ENCODE data around the gene SEC14L2. TPM values are rescaled to one million over a fixed set of nuclear protein-coding genes. Genes with fewer than 3 reads are reported as not detected.

Gene SEC14L2
- polyA plus RNA-seq, 3 donors from 2014 or later = 0.23 to 1.6 TPM; not detected in 1

DNA sequence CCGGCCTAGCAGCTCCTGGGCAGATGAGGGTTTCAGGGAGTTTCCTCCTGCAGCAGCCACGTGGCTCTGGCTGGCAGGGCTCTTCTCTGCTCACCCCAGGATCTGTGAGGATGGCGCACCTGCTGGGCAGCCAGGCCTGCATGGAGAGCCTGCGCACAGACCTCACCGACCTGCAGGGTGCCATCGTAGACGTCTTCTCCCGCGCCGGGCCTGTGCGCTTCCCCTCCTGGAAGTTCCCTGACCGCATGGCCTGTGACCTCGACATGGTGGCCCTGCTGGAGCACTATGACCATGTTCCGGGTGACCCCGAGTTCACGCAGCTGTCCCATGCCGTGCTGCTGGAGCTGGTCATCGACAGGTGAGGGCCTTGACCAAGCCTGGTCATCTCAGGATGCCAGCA, 30.9 kb upstream of the SEC14L2 start:
- DNase-seq = no peak
- no peak overlapping the region for H3K4me3 Mint-ChIP-seq
- H3K36me3 Mint-ChIP-seq = peaks cover 0 to 9% (median 3%) of the 10 kb centered on the region in 3 donors
- H3K27me3 Mint-ChIP-seq (ENCODE audit: low read depth in 3 of 3) = peaks cover 0 to 1% (median 0%) of the 10 kb centered on the region in 3 donors
- H3K27ac Mint-ChIP-seq = no peak overlapping the region
- no peaks in the 10 kb centered on the region for H3K4me1 Mint-ChIP-seq
- no peaks in the 10 kb centered on the region for H3K9me3 Mint-ChIP-seq

DNA sequence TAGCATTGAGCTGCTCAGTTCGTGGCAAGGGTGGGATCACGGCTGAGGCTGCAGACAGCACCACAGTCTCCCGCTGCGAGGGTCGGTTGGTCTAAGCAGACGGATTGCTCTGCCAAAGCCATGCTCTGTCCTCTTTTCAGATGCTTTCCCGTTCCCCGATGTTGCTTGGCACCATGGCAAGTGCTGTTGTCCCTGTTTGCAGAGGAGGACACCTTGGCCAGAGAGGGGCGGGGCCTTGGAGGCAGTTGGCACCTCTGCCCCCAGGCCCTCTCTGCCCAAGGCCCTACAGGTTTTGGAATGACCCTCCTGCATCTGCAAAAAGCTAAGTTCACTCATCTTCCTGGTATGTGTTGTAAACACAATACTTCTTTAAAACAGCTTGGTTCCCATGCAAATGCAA, 28.4 kb upstream of the SEC14L2 start:
- no peak overlapping the region for H3K27ac Mint-ChIP-seq
- peaks cover 0 to 9% (median 3%) of the 10 kb centered on the region in 3 donors for H3K36me3 Mint-ChIP-seq
- no peaks in the 10 kb centered on the region for H3K4me1 Mint-ChIP-seq
- no peak overlapping the region for H3K4me3 Mint-ChIP-seq
- DNase-seq = no peak
- peaks cover 0 to 5% (median 0%) of the 10 kb centered on the region in 3 donors for H3K27me3 Mint-ChIP-seq (ENCODE audit: low read depth in 3 of 3)
- no peaks in the 10 kb centered on the region for H3K9me3 Mint-ChIP-seq

- Mint-ChIP-seq H3K4me3 (no peak overlapping the region), H3K4me1 (no peaks in the 10 kb centered on the region)
These were observed 26.1 kb upstream of the SEC14L2 start for GRCh38 chr22:30370641-30371230.

DNA sequence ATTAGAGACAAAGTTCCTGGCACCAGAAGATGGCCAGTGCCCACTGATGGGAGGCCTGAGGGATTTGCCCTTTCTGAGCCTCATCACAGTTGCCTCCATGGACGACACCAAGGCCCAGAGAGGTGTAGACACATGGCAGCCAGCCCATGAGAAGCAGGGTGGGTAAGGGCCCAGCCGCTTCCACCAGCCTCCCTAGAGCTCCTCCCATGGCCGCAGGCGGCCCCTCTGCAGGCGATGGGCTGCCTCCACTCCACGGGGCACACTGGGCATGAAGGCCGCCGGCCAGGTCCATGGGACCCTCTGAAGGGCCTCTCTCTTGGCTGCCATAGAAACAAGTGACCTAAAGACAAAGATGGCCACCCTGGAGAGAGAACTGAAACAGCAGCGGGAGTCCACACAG, 25.5 kb upstream of the SEC14L2 start:
- Mint-ChIP-seq H3K4me1 (no peaks in the 10 kb centered on the region), H3K9me3 (no peaks in the 10 kb centered on the region), H3K4me3 (no peak overlapping the region), H3K27me3 (ENCODE audit: low read depth in 3 of 3) (peaks cover 0 to 7% (median 0%) of the 10 kb centered on the region in 3 donors), H3K27ac (no peak overlapping the region), H3K36me3 (peaks cover 0 to 6% (median 2%) of the 10 kb centered on the region in 3 donors)
- no peak for DNase-seq

More at GRCh38 chr22:30370641-30371230, 26.1 kb upstream of the SEC14L2 start:
- Mint-ChIP-seq H3K9me3 (no peaks in the 10 kb centered on the region), H3K27me3 (ENCODE audit: low read depth in 3 of 3) (peaks cover 0 to 7% (median 0%) of the 10 kb centered on the region in 3 donors), H3K27ac (no peak overlapping the region), H3K36me3 (peaks cover 0 to 6% (median 3%) of the 10 kb centered on the region in 3 donors)
- DNase-seq = no peak

DNA sequence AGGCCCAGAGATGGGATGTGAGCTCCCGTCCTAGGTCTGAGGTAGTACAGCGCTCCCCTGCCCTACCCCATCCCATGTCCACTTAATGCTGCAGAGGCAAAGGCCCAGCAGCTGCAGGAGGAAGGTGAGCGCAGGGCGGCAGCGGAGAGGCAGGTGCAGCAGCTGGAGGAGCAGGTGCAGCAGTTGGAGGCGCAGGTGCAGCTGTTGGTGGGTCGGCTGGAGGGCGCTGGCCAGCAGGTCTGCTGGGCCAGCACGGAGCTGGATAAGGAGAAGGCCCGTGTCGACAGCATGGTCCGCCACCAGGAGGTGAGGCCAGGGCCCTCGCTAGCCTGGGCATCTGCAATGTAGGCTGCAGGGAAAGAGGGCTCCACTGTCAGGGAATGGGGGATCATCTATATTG, 24.8 kb upstream of the SEC14L2 start:
- H3K36me3 Mint-ChIP-seq = peaks cover 0 to 6% (median 0%) of the 10 kb centered on the region in 3 donors
- peaks cover 0 to 7% (median 0%) of the 10 kb centered on the region in 3 donors for H3K27me3 Mint-ChIP-seq (ENCODE audit: low read depth in 3 of 3)
- no peak overlapping the region for H3K4me3 Mint-ChIP-seq
- H3K27ac Mint-ChIP-seq = no peak overlapping the region
- no peaks in the 10 kb centered on the region for H3K9me3 Mint-ChIP-seq
- no peak for DNase-seq
- H3K4me1 Mint-ChIP-seq = no peaks in the 10 kb centered on the region

- no peak for DNase-seq
- Mint-ChIP-seq H3K36me3 (peaks cover 0 to 7% (median 0%) of the 10 kb centered on the region in 3 donors), H3K9me3 (no peaks in the 10 kb centered on the region), H3K4me1 (no peaks in the 10 kb centered on the region), H3K27me3 (ENCODE audit: low read depth in 3 of 3) (peaks cover 0 to 7% (median 2%) of the 10 kb centered on the region in 3 donors), H3K27ac (no peak overlapping the region), H3K4me3 (no peak overlapping the region)
These were observed 23.9 kb upstream of the SEC14L2 start for GRCh38 chr22:30372915-30373314.

- H3K27ac Mint-ChIP-seq = no peak overlapping the region
- peaks cover 0 to 4% (median 0%) of the 10 kb centered on the region in 3 donors for H3K36me3 Mint-ChIP-seq
- peaks cover 0 to 7% (median 2%) of the 10 kb centered on the region in 3 donors for H3K27me3 Mint-ChIP-seq (ENCODE audit: low read depth in 3 of 3)
- no peaks in the 10 kb centered on the region for H3K9me3 Mint-ChIP-seq
- H3K4me3 Mint-ChIP-seq = no peak overlapping the region
- DNase-seq = no peak
- H3K4me1 Mint-ChIP-seq = no peaks in the 10 kb centered on the region
These were observed 23.2 kb upstream of the SEC14L2 start for GRCh38 chr22:30373331-30374325.

DNA sequence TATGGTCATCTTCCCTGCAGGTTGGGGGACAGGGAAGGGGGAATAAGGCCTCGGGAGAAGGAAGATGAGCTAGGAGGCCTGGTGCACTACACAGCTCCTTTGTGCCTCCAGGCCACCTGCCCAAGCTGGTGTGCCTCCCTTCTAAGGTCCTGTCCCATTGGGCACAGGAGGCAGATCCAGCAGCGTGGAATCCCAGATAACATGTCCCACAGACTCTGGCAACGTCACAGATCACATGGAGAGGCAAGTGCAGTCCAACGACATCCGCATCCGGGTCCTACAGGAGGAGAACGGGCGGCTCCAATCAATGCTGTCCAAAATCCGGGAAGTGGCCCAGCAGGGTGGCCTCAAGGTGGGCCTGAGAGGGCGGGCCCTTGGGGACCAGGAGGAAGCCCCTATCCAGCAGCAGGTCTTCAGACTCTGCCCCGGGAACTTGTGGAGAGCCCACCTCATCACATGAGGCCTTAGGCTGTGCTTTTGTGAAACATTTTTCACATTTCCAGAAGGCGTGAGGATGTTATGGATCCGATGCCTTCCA, 21.4 kb upstream of the SEC14L2 start:
- no peaks in the 10 kb centered on the region for H3K9me3 Mint-ChIP-seq
- peaks cover 0 to 4% (median 0%) of the 10 kb centered on the region in 3 donors for H3K36me3 Mint-ChIP-seq
- no peak for DNase-seq
- H3K27ac Mint-ChIP-seq = no peak overlapping the region
- H3K27me3 Mint-ChIP-seq (ENCODE audit: low read depth in 3 of 3) = peaks cover 0 to 7% (median 2%) of the 10 kb centered on the region in 3 donors
- no peaks in the 10 kb centered on the region for H3K4me1 Mint-ChIP-seq
- no peak overlapping the region for H3K4me3 Mint-ChIP-seq

- Mint-ChIP-seq H3K27me3 (ENCODE audit: low read depth in 3 of 3) (peaks cover 2 to 4% (median 2%) of the 10 kb centered on the region in 3 donors), H3K36me3 (peaks cover 0 to 7% (median 0%) of the 10 kb centered on the region in 3 donors), H3K4me3 (no peak overlapping the region), H3K27ac (no peak overlapping the region), H3K9me3 (no peaks in the 10 kb centered on the region), H3K4me1 (no peaks in the 10 kb centered on the region)
- no peak for DNase-seq
These were observed 16.8 kb upstream of the SEC14L2 start for GRCh38 chr22:30380011-30380410.

DNA sequence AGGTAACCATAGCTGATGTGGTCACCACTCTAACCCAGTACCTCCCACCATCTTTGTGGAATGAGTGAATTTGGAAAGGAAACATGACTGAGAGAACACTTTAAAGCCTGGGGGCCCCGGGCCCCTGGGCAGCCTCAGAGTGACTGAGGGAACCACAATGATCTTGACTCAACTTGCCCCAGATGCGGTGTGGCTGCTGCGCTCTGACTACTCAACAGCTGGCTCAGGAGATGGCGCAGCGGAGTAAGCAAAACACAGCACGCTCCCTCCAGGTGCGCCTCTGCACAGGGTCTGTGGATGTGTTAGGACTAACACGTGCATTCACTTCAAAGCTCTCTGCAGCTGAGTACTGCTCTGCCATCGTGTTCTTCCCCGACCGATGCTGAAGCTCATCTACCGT, 15.6 kb upstream of the SEC14L2 start:
- Mint-ChIP-seq H3K4me3 (no peak overlapping the region), H3K27ac (no peak overlapping the region), H3K27me3 (ENCODE audit: low read depth in 3 of 3) (peaks cover 2% of the 10 kb centered on the region in 3 donors), H3K36me3 (peaks cover 0 to 7% (median 0%) of the 10 kb centered on the region in 3 donors), H3K9me3 (no peaks in the 10 kb centered on the region), H3K4me1 (peaks cover 0 to 1% of the 10 kb centered on the region in 2 donors)
- no peak for DNase-seq

DNA sequence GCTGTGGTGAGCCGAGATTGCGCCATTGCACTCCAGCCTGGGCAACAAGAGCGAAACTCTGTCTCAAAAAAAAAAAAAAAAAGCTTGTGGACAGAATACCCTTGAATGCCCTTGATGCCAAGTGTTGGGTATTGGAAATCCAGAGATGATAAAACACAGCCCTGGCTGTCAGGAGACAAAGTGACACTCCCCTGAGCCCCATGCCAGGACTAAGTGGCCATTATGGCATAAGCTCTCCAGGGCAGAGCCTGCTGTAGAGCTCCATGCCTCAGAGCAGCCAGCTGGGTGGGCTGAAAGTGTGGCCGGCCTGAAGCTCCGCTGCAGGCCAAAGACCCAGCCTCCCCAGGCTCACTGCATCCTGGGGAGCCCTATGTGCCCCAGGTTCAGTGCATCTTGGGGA, 14.5 kb upstream of the SEC14L2 start:
- H3K9me3 Mint-ChIP-seq = no peaks in the 10 kb centered on the region
- H3K4me3 Mint-ChIP-seq = no peak overlapping the region
- H3K27ac Mint-ChIP-seq = no peak overlapping the region
- H3K36me3 Mint-ChIP-seq = peaks cover 0 to 7% (median 0%) of the 10 kb centered on the region in 3 donors
- H3K27me3 Mint-ChIP-seq (ENCODE audit: low read depth in 3 of 3) = peaks cover 2 to 3% (median 2%) of the 10 kb centered on the region in 3 donors
- no peak for DNase-seq
- peaks cover 0 to 5% of the 10 kb centered on the region in 2 donors for H3K4me1 Mint-ChIP-seq

- DNase-seq = no peak
- Mint-ChIP-seq H3K27ac (no peak overlapping the region), H3K4me3 (no peak overlapping the region), H3K36me3 (peaks cover 0 to 4% (median 0%) of the 10 kb centered on the region in 3 donors), H3K9me3 (no peaks in the 10 kb centered on the region), H3K27me3 (ENCODE audit: low read depth in 3 of 3) (peaks cover 2 to 4% (median 2%) of the 10 kb centered on the region in 3 donors), H3K4me1 (peaks cover 0 to 8% of the 10 kb centered on the region in 2 donors)
These were observed 13.8 kb upstream of the SEC14L2 start for GRCh38 chr22:30383061-30383460.

- H3K4me1 Mint-ChIP-seq = peaks cover 0 to 8% of the 10 kb centered on the region in 2 donors
- H3K36me3 Mint-ChIP-seq = peaks cover 0 to 3% (median 0%) of the 10 kb centered on the region in 3 donors
- no peak for DNase-seq
- H3K27ac Mint-ChIP-seq = peak overlapping the region in 2 of 6 donors; percentile 33 to 69
- peak overlapping the region; percentile 7 to 86 (median 71) for H3K4me3 Mint-ChIP-seq
- H3K9me3 Mint-ChIP-seq = no peaks in the 10 kb centered on the region
- H3K27me3 Mint-ChIP-seq (ENCODE audit: low read depth in 3 of 3) = peaks cover 2 to 4% (median 2%) of the 10 kb centered on the region in 3 donors
These were observed 10.9 kb upstream of the SEC14L2 start for GRCh38 chr22:30385942-30386341.
